ENCODE results near the gene SLC6A4.

Gene SLC6A4

GRCh38 chr17:30220414-30220813 lies 15.1 kb downstream of the SLC6A4 start:
- no peak overlapping the region for H3K4me3 ChIP-seq (ENCODE audit: low read length)
- no peaks in the 10 kb centered on the region for H3K9me3 ChIP-seq (ENCODE audit: control insufficient read depth, insufficient read depth, low read length)
- no peaks in the 10 kb centered on the region for H3K36me3 ChIP-seq (ENCODE audit: control insufficient read depth, low read length)
- TF ChIP-seq CTCF (IDR thresholded peaks at IDR 0.05; ENCODE audit: low read depth, low read length, poor library complexity, severe bottlenecking) (no peak), EZH2phosphoT487 (IDR thresholded peaks at IDR 0.05; ENCODE audit: borderline replicate concordance, low read length) (no peak)
- H3K9me2 ChIP-seq (replicated peaks; ENCODE audit: control insufficient read depth, low read length) = no peaks in the 10 kb centered on the region
- H3F3A ChIP-seq (ENCODE audit: control insufficient read depth, insufficient read depth) = no peaks in the 10 kb centered on the region
- H3K27ac ChIP-seq (ENCODE audit: low read depth, low read length) = no peak overlapping the region
- H3K4me2 ChIP-seq (ENCODE audit: low read length) = no peak overlapping the region
- no peaks in the 10 kb centered on the region for H3K79me2 ChIP-seq (ENCODE audit: control insufficient read depth, low read length)
- H3K4me1 ChIP-seq (ENCODE audit: control insufficient read depth, low read length) = no peaks in the 10 kb centered on the region
- H4K20me1 ChIP-seq (ENCODE audit: control insufficient read depth, insufficient read depth, low read depth, low read length) = no peaks in the 10 kb centered on the region
- peaks cover 5% of the 10 kb centered on the region; the same call in 1 of the 2 replicates for H3K27me3 ChIP-seq (ENCODE audit: control insufficient read depth, low read length)

DNA sequence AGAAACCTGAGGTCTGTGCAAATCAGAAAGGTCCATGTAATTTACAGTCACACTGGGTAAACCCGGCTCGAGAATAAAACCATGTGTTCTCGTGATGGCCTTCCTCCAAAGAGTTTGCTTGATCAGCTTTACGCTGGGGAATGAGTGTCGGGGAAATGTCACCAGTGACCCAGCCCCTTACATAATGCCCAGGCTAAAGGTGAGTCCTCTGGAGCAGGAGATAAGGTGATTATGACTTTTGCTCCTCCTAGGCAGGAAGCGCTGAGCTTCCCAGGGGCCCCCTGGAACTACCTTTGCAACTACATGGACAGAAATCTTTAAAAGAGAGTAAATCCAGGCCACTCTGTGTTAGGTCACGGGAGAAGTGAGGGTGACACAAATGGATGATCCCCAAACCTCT lies 15.7 kb downstream of the SLC6A4 start:
- TF ChIP-seq EZH2phosphoT487 (IDR thresholded peaks at IDR 0.05; ENCODE audit: borderline replicate concordance, low read length) = no peak
- no peak for TF ChIP-seq CTCF (IDR thresholded peaks at IDR 0.05; ENCODE audit: low read depth, low read length, poor library complexity, severe bottlenecking)
- Histone ChIP-seq H3K9me3 (ENCODE audit: control insufficient read depth, insufficient read depth, low read length) (no peaks in the 10 kb centered on the region), H3K9me2 (replicated peaks; ENCODE audit: control insufficient read depth, low read length) (no peaks in the 10 kb centered on the region), H3K4me3 (ENCODE audit: low read length) (no peak overlapping the region), H3K4me2 (ENCODE audit: low read length) (no peak overlapping the region), H3K79me2 (ENCODE audit: control insufficient read depth, low read length) (no peaks in the 10 kb centered on the region), H3K27me3 (ENCODE audit: control insufficient read depth, low read length) (peaks cover 5% of the 10 kb centered on the region; the same call in 1 of the 2 replicates), H3K36me3 (ENCODE audit: control insufficient read depth, low read length) (no peaks in the 10 kb centered on the region), H3K27ac (ENCODE audit: low read depth, low read length) (no peak overlapping the region), H4K20me1 (ENCODE audit: control insufficient read depth, insufficient read depth, low read depth, low read length) (no peaks in the 10 kb centered on the region), H3K4me1 (ENCODE audit: control insufficient read depth, low read length) (no peaks in the 10 kb centered on the region), H3F3A (ENCODE audit: control insufficient read depth, insufficient read depth) (no peaks in the 10 kb centered on the region)

DNA sequence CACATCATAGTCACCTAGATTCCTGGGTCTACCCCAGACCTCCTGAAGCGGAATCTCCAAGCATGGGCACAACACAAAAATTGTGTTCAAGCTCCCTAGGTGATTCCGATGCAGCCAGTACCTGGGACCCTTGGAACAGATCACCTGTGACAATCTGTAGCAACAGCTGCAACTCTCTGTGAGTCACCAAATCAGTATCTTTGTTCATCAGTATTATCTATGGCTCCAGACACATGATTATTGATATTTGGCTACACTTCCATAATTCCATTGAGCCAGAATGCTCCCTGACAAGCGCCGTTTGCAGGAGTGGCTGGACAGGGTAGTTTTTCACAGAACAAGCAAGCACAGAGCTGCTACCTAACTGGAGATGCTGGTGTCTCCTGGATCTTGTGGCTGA lies 16.2 kb downstream of the SLC6A4 start:
- no peaks in the 10 kb centered on the region for H4K20me1 ChIP-seq (ENCODE audit: control insufficient read depth, insufficient read depth, low read depth, low read length)
- H3K4me1 ChIP-seq (ENCODE audit: control insufficient read depth, low read length) = no peaks in the 10 kb centered on the region
- H3K79me2 ChIP-seq (ENCODE audit: control insufficient read depth, low read length) = no peaks in the 10 kb centered on the region
- no peaks in the 10 kb centered on the region for H3K9me2 ChIP-seq (replicated peaks; ENCODE audit: control insufficient read depth, low read length)
- H3F3A ChIP-seq (ENCODE audit: control insufficient read depth, insufficient read depth) = no peaks in the 10 kb centered on the region
- no peak overlapping the region for H3K4me2 ChIP-seq (ENCODE audit: low read length)
- no peaks in the 10 kb centered on the region for H3K36me3 ChIP-seq (ENCODE audit: control insufficient read depth, low read length)
- no peak overlapping the region for H3K4me3 ChIP-seq (ENCODE audit: low read length)
- H3K9me3 ChIP-seq (ENCODE audit: control insufficient read depth, insufficient read depth, low read length) = no peaks in the 10 kb centered on the region
- peaks cover 5% of the 10 kb centered on the region; the same call in 1 of the 2 replicates for H3K27me3 ChIP-seq (ENCODE audit: control insufficient read depth, low read length)
- H3K27ac ChIP-seq (ENCODE audit: low read depth, low read length) = no peak overlapping the region
- no peak for TF ChIP-seq EZH2phosphoT487 (IDR thresholded peaks at IDR 0.05; ENCODE audit: borderline replicate concordance, low read length)
- TF ChIP-seq CTCF (IDR thresholded peaks at IDR 0.05; ENCODE audit: low read depth, low read length, poor library complexity, severe bottlenecking) = no peak
